HFFc6 (cell line): Measurements from ENCODE around the gene SLC52A1. TPM values are rescaled to one million over a fixed set of nuclear protein-coding genes. Genes with fewer than 3 reads are reported as not detected.
A peak's percentile ranks its signal among the peaks of the same experiment; 100 is the strongest.
"Not testable (repeated sequence)": the region's sequence is repeated elsewhere in the genome, so short reads cannot be mapped to it uniquely, and the experiment has no call there.

Source experiments
- DNase-seq: peaks from one replicate; pipeline ENCODE4 v3.0.0-alpha.2; 2018
- H3K27ac Mint-ChIP-seq: 2 replicates; pipeline ENCODE4 v1.8.0; 2020; ENCODE audit warnings: mild to moderate bottlenecking, mixed read lengths
- H3K27me3 Mint-ChIP-seq: 2 replicates; pipeline ENCODE4 v1.8.0; 2021; ENCODE audit warnings: mild to moderate bottlenecking, moderate library complexity, mixed read lengths; ENCODE audit not compliant: insufficient read depth
- H3K36me3 Mint-ChIP-seq: 2 replicates; pipeline ENCODE4 v1.8.0; 2021; ENCODE audit warnings: low read depth, mixed read lengths
- H3K4me1 Mint-ChIP-seq: 2 replicates; pipeline ENCODE4 v1.8.0; 2020; ENCODE audit warnings: low read depth, mixed read lengths
- H3K4me3 Mint-ChIP-seq: 2 replicates; pipeline ENCODE4 v1.8.0; 2020; ENCODE audit warnings: mild to moderate bottlenecking, moderate library complexity, mixed read lengths
- H3K9me3 Mint-ChIP-seq: 2 replicates; pipeline ENCODE4 v1.8.0; 2020; ENCODE audit warnings: mild to moderate bottlenecking, mixed read lengths
- long read RNA-seq: library from polyadenylated mRNA; unstranded; transcript quantifications from one replicate; pipeline ENCODE4 v2.0.0, GENCODE V29; 2019
- total RNA-seq, 6 experiments: library from RNA; stranded (reverse); fragmentation: NEBNext Ultra II Directional; extraction: Animal tissue kit (Norgen Biotek cat#: 25700); gene quantifications; 2 replicates in 1 of 6; 3 replicates in 5 of 6; pipeline ENCODE4 v1.2.3, GENCODE V29; 2021
- TF ChIP-seq, protein P1 (sequence below): fragments of 200-600 bp; sonication (generic); IDR thresholded peaks from 2 replicates; pipeline ENCODE4 v1.5.0; 2021; ENCODE audit warnings: antibody characterized with exemption, mild to moderate bottlenecking

The SLC52A1 gene
- under 1 TPM in 1 of 6 experiments, not detected in 5; 0.12 TPM for total RNA-seq
- long read RNA-seq = 0 reads

DNA sequence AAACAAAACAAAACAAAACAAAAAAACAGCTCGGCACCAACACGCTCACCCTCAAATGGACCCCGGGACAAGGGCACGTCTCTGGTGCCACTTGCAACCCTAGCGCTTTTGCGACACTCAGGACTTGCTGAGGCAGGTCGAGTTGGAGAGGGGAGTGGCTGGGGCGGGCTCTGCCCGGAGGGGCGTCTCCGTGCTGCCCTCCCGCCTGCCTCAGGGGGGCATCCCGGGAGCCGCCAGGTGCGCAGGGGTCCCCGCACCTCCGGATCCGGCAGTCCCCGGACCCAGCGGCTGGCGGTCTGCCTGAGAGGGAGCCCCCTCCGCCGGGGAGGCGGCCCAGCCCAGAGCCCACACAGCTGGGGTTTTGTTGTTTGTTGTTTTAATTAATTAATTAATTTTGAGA is at the start of gene SLC52A1:
TSS of gene SLC52A1 (minus strand) at position 112 of the 400 bp plus-strand sequence. CDS start 820 bp downstream, outside the sequence.
- DNase-seq = no peak
- peak within 1 kb of the TSS; percentile 66 for H3K4me3 Mint-ChIP-seq

DNA sequence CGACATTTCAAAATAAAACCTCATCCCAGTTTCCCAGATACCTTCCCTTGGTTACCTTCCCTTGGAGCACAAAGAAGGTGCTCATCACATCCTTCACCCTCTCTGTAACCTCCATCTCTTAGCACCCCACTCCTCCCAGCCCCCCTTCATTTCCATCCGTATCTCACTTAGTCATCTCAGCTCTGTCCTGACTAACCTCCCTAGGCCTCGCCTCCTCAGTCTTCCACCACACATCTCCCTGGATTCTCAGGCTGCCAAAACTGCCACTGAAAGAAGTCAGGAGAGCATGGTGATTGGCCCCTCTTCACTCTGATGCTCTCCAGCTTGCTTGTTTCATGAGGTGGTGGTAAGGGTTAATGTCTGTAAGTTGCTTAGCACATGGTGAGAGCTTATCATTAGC is 45.4 kb upstream of the SLC52A1 start:
- Mint-ChIP-seq H3K36me3 (peaks cover 22% of the 10 kb centered on the region), H3K9me3 (peaks cover 51% of the 10 kb centered on the region), H3K4me3 (no peak overlapping the region), H3K4me1 (no peaks in the 10 kb centered on the region), H3K27me3 (peaks cover 6% of the 10 kb centered on the region; the same call in 1 of the 2 replicates), H3K27ac (no peak overlapping the region)
- TF ChIP-seq, protein P1, sequence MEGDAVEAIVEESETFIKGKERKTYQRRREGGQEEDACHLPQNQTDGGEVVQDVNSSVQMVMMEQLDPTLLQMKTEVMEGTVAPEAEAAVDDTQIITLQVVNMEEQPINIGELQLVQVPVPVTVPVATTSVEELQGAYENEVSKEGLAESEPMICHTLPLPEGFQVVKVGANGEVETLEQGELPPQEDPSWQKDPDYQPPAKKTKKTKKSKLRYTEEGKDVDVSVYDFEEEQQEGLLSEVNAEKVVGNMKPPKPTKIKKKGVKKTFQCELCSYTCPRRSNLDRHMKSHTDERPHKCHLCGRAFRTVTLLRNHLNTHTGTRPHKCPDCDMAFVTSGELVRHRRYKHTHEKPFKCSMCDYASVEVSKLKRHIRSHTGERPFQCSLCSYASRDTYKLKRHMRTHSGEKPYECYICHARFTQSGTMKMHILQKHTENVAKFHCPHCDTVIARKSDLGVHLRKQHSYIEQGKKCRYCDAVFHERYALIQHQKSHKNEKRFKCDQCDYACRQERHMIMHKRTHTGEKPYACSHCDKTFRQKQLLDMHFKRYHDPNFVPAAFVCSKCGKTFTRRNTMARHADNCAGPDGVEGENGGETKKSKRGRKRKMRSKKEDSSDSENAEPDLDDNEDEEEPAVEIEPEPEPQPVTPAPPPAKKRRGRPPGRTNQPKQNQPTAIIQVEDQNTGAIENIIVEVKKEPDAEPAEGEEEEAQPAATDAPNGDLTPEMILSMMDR = no peak
- no peak for DNase-seq

More for the DNA sequence above, at the start of gene SLC52A1:
- H3K27me3 Mint-ChIP-seq = peaks cover 17% of the 10 kb centered on the region
- TF ChIP-seq, protein P1 = no peak
- H3K27ac Mint-ChIP-seq = no peak within 1 kb of the TSS
- H3K9me3 Mint-ChIP-seq = no peaks in the 10 kb centered on the region
- H3K4me1 Mint-ChIP-seq = peaks cover 6% of the 10 kb centered on the region
- H3K36me3 Mint-ChIP-seq = no peaks in the 10 kb centered on the region

DNA sequence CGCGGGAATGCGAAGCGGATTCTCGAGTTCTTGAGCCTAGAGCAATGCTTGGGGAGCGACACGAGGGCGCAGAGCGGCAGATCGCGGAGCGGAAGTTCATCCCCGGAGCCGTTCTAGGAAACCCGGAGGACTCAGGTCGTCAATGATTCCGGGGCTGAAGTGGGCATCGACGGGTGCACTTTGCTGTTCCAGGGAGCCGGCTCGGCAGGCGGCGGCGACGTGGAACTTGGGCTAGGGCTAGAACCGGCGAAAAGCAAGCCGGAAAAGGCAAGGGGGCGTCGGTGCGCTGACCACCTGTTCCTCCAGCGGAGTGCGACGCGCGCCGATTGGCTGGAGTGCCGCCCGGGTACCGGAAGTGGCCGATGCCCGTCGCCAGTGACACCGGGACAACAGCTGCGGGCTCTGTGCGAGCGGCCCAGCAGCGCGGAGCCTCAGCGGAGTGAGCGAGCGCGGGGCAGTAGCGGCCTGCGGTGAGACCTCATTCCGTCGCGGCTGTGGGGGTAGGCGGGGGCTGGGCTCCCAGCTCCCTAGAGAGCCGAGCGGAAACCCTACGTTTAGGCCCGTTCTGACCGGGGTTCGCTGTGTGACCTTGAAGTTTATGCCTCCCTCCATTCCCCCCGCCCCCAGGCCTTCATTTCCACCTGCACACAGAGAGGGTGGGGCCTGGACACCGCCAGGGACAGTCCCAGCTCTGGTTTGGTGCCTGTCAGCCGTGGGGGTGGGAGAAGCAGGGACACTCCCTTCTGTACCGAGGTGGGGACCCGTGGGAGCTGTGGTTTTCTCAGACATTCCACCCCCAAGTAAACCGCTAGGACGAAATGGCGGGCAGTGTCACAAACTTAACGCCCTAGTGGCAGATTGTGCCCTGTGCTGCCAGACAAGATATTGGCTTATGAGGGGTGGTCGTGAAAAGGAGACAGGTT is 43.1 kb upstream of the SLC52A1 start, which contains the start of gene ZFP3:
TSS of gene ZFP3 (plus strand) at position 362 of the 923 bp plus-strand sequence. CDS start 13,038 bp downstream, outside the sequence.
- TF ChIP-seq, protein P1 = no peak
- peak within 1 kb of the TSS; percentile 71 for H3K4me3 Mint-ChIP-seq
- no peak for DNase-seq
- peaks cover 34% of the 10 kb centered on the region for H3K9me3 Mint-ChIP-seq
- H3K36me3 Mint-ChIP-seq = peaks cover 12% of the 10 kb centered on the region
- peaks cover 2% of the 10 kb centered on the region; the same call in 1 of the 2 replicates for H3K27me3 Mint-ChIP-seq
- H3K4me1 Mint-ChIP-seq = no peaks in the 10 kb centered on the region
- H3K27ac Mint-ChIP-seq = no peak within 1 kb of the TSS

DNA sequence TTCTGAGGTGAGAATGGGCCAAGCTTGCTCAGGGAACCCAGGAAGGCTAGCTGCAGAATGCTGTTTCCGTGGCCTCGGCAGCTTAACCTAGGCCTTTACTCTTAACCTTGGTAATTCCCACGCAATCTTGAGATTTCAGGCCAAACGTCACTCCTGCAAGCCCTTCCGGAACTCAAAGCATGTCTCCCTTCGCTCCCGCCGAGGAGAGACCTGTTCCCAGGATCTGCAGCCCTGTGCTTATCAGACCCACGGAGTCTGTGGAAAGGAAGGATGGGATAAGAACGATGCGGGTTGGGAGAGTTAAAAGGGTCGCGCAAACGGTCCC is 42.5 kb upstream of the SLC52A1 start:
- H3K27me3 Mint-ChIP-seq = peaks cover 2% of the 10 kb centered on the region
- no peaks in the 10 kb centered on the region for H3K4me1 Mint-ChIP-seq
- TF ChIP-seq, protein P1 = no peak
- no peak overlapping the region for H3K27ac Mint-ChIP-seq
- peaks cover 30% of the 10 kb centered on the region for H3K9me3 Mint-ChIP-seq
- peak overlapping the region; percentile 71 for H3K4me3 Mint-ChIP-seq
- H3K36me3 Mint-ChIP-seq = peaks cover 8% of the 10 kb centered on the region
- DNase-seq = no peak

DNA sequence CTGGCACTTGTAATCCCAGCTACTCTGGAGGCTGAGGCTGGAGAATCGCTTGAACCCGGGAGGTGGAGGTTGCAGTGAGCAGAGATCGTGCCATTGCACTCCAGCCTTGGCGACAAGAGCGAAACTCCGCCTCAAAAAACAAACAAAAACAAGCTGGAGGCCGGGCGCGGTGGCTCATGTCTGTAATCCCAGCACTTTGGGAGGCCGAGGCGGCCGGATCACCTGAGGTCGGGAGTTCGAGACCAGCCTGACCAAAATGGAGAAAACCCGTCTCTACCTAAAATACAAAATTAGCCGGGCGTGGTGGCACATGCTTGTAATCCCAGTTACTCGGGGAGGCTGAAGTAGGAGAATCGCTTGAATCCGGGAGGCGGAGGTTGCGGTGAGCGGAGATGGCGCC is 42.0 kb upstream of the SLC52A1 start:
- H3K27me3 Mint-ChIP-seq, H3K36me3 Mint-ChIP-seq, H3K4me3 Mint-ChIP-seq, H3K27ac Mint-ChIP-seq, H3K4me1 Mint-ChIP-seq, DNase-seq: not testable (repeated sequence)
- H3K9me3 Mint-ChIP-seq = peaks cover 28% of the 10 kb centered on the region

DNA sequence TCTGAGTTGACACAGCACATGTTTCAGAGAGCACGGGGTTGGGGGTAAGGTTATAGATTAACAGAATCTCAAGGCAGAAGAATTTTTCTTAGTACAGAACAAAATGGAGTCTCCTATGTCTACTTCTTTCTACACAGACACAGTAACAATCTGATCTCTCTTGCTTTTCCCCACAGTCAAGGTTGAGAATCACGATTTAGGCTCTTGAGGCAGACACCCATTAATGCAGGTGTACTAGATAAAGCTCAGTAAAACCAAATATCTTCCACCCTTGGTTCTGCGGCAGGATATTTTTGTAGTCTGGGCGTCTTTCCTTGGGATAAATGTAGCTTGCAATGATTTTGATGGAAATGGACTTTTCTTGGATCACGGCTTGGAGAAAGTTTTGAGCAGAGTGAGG is 40.2 kb upstream of the SLC52A1 start:
- not testable (repeated sequence) for H3K27me3 Mint-ChIP-seq, H3K27ac Mint-ChIP-seq, H3K4me3 Mint-ChIP-seq, H3K4me1 Mint-ChIP-seq, DNase-seq, H3K36me3 Mint-ChIP-seq
- peaks cover 28% of the 10 kb centered on the region for H3K9me3 Mint-ChIP-seq
